ENCODE measurements around the gene QSOX2.

GRCh38 chr9:136244122-136244968 lies 1.3 kb downstream of the QSOX2 start:
- no peak for TF ChIP-seq POLR2AphosphoS5 (IDR thresholded peaks at IDR 0.05)
- TF ChIP-seq POLR2A (IDR thresholded peaks at IDR 0.05): no peak

Data from upper lobe of left lung (tissue), 4 donors.